Trophoblast cell (in vitro differentiated cells and primary cell): ENCODE measurements around the gene BMX.
A peak's percentile ranks its signal among the peaks of the same experiment; 100 is the strongest.

Experiments
- DNase-seq, 2 donors: peaks; one replicate each; pipeline ENCODE4 v3.0.0-alpha.2; 2016
- H2AFZ ChIP-seq: 2 replicates; pipeline ENCODE4 v1.6.1; 2013; ENCODE audit warnings: low read length, moderate library complexity, mild to moderate bottlenecking; ENCODE audit not compliant: insufficient read depth, poor library complexity
- H2AK5ac ChIP-seq: 2 replicates; pipeline ENCODE4 v1.6.1; 2013; ENCODE audit warnings: mild to moderate bottlenecking, low read length
- H2BK120ac ChIP-seq: 2 replicates; pipeline ENCODE4 v1.6.1; 2013; ENCODE audit warnings: low read length, mild to moderate bottlenecking, moderate library complexity; ENCODE audit not compliant: insufficient read depth, poor library complexity
- H2BK12ac ChIP-seq: 2 replicates; pipeline ENCODE4 v1.6.1; 2013; ENCODE audit warnings: mild to moderate bottlenecking, low read length, moderate library complexity
- H2BK5ac ChIP-seq: 2 replicates; pipeline ENCODE4 v1.6.1; 2013; ENCODE audit warnings: low read length, low read depth, moderate library complexity, mild to moderate bottlenecking; ENCODE audit not compliant: poor library complexity
- H3K14ac ChIP-seq: 2 replicates; pipeline ENCODE4 v1.6.1; 2013; ENCODE audit warnings: mild to moderate bottlenecking, low read length
- H3K18ac ChIP-seq: 2 replicates; pipeline ENCODE4 v1.6.1; 2013; ENCODE audit warnings: mild to moderate bottlenecking, low read length
- H3K23ac ChIP-seq: 2 replicates; pipeline ENCODE4 v1.6.1; 2013; ENCODE audit warnings: low read length
- H3K27ac ChIP-seq: 2 replicates; pipeline ENCODE4 v1.5.1; 2013; ENCODE audit warnings: low read depth, mild to moderate bottlenecking, inconsistent platforms, low read length, moderate library complexity
- H3K27me3 ChIP-seq: 2 replicates; pipeline ENCODE4 v1.6.1; 2013; ENCODE audit warnings: inconsistent platforms, mild to moderate bottlenecking, low read length, moderate library complexity; ENCODE audit not compliant: insufficient read depth
- H3K36me3 ChIP-seq, 2 experiments: 1 replicate in 1 of 2; 2 replicates in 1 of 2; pipeline ENCODE4 v1.6.1; 2013; ENCODE audit warnings: low read length in 2 of 2, mild to moderate bottlenecking in 2 of 2, moderate library complexity in 1 of 2; ENCODE audit not compliant: insufficient read depth in 2 of 2, control insufficient read depth in 1 of 2
- H3K4ac ChIP-seq: 2 replicates; pipeline ENCODE4 v1.6.1; 2013; ENCODE audit warnings: low read depth, mild to moderate bottlenecking, low read length, moderate library complexity
- H3K4me1 ChIP-seq, 2 experiments: 1 replicate in 1 of 2; 2 replicates in 1 of 2; pipeline ENCODE4 v1.6.1; 2013; ENCODE audit warnings: low read length in 2 of 2, mild to moderate bottlenecking in 2 of 2, moderate library complexity in 1 of 2; ENCODE audit not compliant: insufficient read depth in 2 of 2, control insufficient read depth in 1 of 2
- H3K4me2 ChIP-seq: 2 replicates; pipeline ENCODE4 v1.6.1; 2013; ENCODE audit warnings: inconsistent platforms, mild to moderate bottlenecking, low read length, moderate library complexity
- H3K4me3 ChIP-seq: 2 replicates; pipeline ENCODE4 v1.5.1; 2013; ENCODE audit warnings: mild to moderate bottlenecking, low read depth, low read length, inconsistent platforms
- H3K79me1 ChIP-seq: one replicate; pipeline ENCODE4 v1.6.1; 2013; ENCODE audit warnings: low read length
- H3K79me2 ChIP-seq: 2 replicates; pipeline ENCODE4 v1.6.1; 2013; ENCODE audit warnings: low read length, mild to moderate bottlenecking; ENCODE audit not compliant: control insufficient read depth, insufficient read depth, poor library complexity
- H3K9ac ChIP-seq: 2 replicates; pipeline ENCODE4 v1.6.1; 2013; ENCODE audit warnings: mild to moderate bottlenecking, low read length
- H3K9me3 ChIP-seq: 2 replicates; pipeline ENCODE4 v1.6.1; 2013; ENCODE audit warnings: low read depth, mild to moderate bottlenecking, control low read depth, inconsistent platforms, low read length; ENCODE audit not compliant: insufficient read depth
- H4K12ac ChIP-seq: 2 replicates; pipeline ENCODE4 v1.6.1; 2013; ENCODE audit warnings: low read depth, mild to moderate bottlenecking, low read length, moderate library complexity
- H4K8ac ChIP-seq: 2 replicates; pipeline ENCODE4 v1.6.1; 2013; ENCODE audit warnings: low read depth, mild to moderate bottlenecking, low read length, moderate library complexity
- H4K91ac ChIP-seq: one replicate; pipeline ENCODE4 v1.6.1; 2013; ENCODE audit warnings: low read depth, mild to moderate bottlenecking, low read length, moderate library complexity
- WGBS: extraction: QIAGEN DNeasy Blood & Tissue Kit; methylation state at CpG from one replicate; pipeline ENCODE4 v1.1.7; 2013; ENCODE audit warnings: missing lambda C conversion rate; ENCODE audit not compliant: insufficient read length, insufficient coverage; ENCODE audit errors: extremely low coverage; 5-methylcytosine and 5-hydroxymethylcytosine counted together

The BMX gene

DNA sequence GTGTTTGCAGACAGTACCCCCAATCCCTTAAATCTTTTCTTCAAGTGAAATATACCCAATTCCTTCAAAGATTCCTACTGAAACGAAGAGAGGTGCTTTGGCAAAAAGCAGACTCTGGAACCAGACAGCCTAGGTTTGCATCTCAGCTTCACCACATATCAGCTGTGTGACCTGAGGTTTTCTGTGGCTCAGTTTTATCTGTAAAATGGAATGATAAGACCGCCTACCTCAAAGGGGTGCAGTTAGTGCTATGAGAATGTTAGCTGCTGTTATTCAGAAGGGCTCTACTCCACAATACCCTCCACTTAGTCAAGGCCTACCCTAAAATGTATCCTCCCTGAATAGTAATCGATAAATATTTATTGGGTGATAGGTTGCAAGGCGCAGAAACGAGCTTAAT is 8.1 kb upstream of the BMX start:
- Histone ChIP-seq H3K4ac (no peak overlapping the region), H3K4me3 (no peak overlapping the region), H2BK12ac (no peak overlapping the region), H3K79me2 (no peaks in the 10 kb centered on the region), H2AFZ (no peak overlapping the region), H3K4me2 (peak overlapping the region; percentile 69), H3K14ac (no peak overlapping the region), H3K4me1 (no peaks in the 10 kb centered on the region), H3K9me3 (peaks cover 2% of the 10 kb centered on the region), H2BK120ac (no peak overlapping the region), H2BK5ac (no peak overlapping the region), H3K27me3 (no peaks in the 10 kb centered on the region), H3K9ac (no peak overlapping the region), H4K91ac (no peak overlapping the region), H3K18ac (no peak overlapping the region), H4K12ac (no peak overlapping the region), H2AK5ac (no peak overlapping the region), H3K36me3 (no peaks in the 10 kb centered on the region), H3K27ac (no peak overlapping the region), H3K23ac (no peak overlapping the region), H3K79me1 (peaks cover 3% of the 10 kb centered on the region), H4K8ac (no peak overlapping the region)
- DNase-seq = no peak
- WGBS = no CpG with 5 or more reads among the region's 5 CpGs

DNA sequence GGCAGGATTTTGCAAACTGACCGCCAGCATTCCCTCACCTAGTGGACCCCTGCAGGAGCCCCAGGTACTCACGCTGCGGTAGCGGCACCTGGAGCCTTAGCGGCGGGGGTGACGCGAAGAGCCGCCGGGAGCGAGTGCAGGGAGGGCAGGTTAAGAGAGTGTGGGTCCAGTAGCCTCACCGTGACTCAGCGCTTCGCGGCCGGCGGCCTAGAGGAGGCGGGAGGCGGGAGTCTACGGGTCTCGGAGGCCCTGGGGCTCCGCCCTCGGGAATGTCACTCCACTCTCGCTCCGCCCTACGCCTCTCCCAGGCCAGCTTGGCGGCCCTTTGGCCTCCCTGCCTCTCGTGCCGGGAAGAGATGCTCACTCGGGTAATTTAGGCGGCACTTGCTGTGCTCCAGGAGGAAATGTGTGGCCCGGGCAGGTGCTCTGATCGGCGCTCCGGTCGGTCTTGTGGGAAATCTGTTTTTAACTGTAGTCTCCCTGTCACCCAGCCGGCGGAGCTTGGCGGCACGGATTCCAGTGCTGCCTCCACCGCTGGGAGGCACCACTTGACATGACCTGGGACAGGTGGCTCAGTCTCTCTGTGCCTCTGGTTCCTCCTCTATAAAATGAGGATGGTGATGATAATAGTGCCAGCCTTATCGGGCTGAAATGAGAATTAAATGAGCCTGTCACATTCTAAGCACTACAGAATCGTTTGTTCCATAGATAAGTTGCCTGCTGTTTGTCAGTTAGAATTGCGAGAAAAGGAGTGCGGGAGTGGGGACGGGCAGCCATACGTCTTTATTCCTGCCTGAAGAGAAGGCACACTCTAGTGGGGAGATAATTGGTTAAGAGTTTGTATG is 7.3 kb upstream of the BMX start, which contains the start of gene PIR:
Gene PIR, minus strand, starts transcription at position 216 of the 845 bp plus-strand sequence. CDS start 2,076 bp downstream, outside the sequence.
- H3K18ac ChIP-seq = no peak within 1 kb of the TSS
- no peak within 1 kb of the TSS for H3K23ac ChIP-seq
- no peaks in the 10 kb centered on the region for H3K27me3 ChIP-seq
- no peak within 1 kb of the TSS for H3K27ac ChIP-seq
- no peak within 1 kb of the TSS for H2AK5ac ChIP-seq
- peak within 1 kb of the TSS; percentile 59 for H2BK12ac ChIP-seq
- H4K8ac ChIP-seq = peak within 1 kb of the TSS; percentile 75
- peak within 1 kb of the TSS; percentile 81 for H2AFZ ChIP-seq
- peak within 1 kb of the TSS; percentile 76 for H3K4me3 ChIP-seq
- H3K36me3 ChIP-seq = no peaks in the 10 kb centered on the region
- no peak within 1 kb of the TSS for H2BK5ac ChIP-seq
- H3K79me1 ChIP-seq = peaks cover 3% of the 10 kb centered on the region
- H4K12ac ChIP-seq = peak within 1 kb of the TSS; percentile 50
- peak within 1 kb of the TSS; percentile 69 for H3K4me2 ChIP-seq
- no peak within 1 kb of the TSS for H3K9ac ChIP-seq
- peak; percentile 77 to 82 for DNase-seq
- H3K79me2 ChIP-seq = no peaks in the 10 kb centered on the region
- no peak within 1 kb of the TSS for H2BK120ac ChIP-seq
- H3K14ac ChIP-seq = no peak within 1 kb of the TSS
- WGBS = no CpG with 5 or more reads among the region's 47 CpGs
- H4K91ac ChIP-seq = peak within 1 kb of the TSS; percentile 38
- H3K4me1 ChIP-seq = no peaks in the 10 kb centered on the region
- peaks cover 2% of the 10 kb centered on the region for H3K9me3 ChIP-seq
- no peak within 1 kb of the TSS for H3K4ac ChIP-seq

DNA sequence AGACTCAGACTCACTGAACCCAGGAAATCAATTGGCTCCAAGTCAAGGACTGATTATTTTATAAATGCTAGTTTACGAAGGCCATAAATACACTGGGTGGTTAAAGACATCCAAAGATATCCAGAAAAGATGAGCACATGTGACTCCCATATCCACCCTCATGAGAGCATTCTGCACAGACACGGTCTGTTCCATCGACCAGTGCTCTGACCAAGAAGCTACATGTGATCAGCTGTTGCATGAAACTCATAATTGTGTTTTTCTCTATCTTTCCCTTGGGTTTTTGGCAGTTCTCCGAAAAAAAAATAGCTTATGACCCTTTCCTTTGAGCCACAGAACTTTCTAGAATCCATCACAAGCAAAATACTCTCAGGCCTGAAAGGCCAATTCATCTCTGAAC is 4.8 kb upstream of the BMX start:
- H2AK5ac ChIP-seq = no peak overlapping the region
- H2BK12ac ChIP-seq = no peak overlapping the region
- H3K4me2 ChIP-seq = no peak overlapping the region
- no peak overlapping the region for H4K91ac ChIP-seq
- H4K12ac ChIP-seq = no peak overlapping the region
- no peaks in the 10 kb centered on the region for H3K36me3 ChIP-seq
- H3K79me2 ChIP-seq = no peaks in the 10 kb centered on the region
- H3K14ac ChIP-seq = no peak overlapping the region
- H2BK5ac ChIP-seq = no peak overlapping the region
- no peak overlapping the region for H3K23ac ChIP-seq
- no peak overlapping the region for H4K8ac ChIP-seq
- H3K4me1 ChIP-seq = no peaks in the 10 kb centered on the region
- H3K4me3 ChIP-seq = no peak overlapping the region
- no peak overlapping the region for H3K4ac ChIP-seq
- WGBS = no CpG with 5 or more reads among the region's 4 CpGs
- no peak overlapping the region for H3K9ac ChIP-seq
- H3K27me3 ChIP-seq = no peaks in the 10 kb centered on the region
- H3K9me3 ChIP-seq = no peaks in the 10 kb centered on the region
- H3K18ac ChIP-seq = no peak overlapping the region
- H2AFZ ChIP-seq = no peak overlapping the region
- H2BK120ac ChIP-seq = no peak overlapping the region
- DNase-seq = no peak
- no peak overlapping the region for H3K27ac ChIP-seq
- H3K79me1 ChIP-seq = peaks cover 3% of the 10 kb centered on the region

DNA sequence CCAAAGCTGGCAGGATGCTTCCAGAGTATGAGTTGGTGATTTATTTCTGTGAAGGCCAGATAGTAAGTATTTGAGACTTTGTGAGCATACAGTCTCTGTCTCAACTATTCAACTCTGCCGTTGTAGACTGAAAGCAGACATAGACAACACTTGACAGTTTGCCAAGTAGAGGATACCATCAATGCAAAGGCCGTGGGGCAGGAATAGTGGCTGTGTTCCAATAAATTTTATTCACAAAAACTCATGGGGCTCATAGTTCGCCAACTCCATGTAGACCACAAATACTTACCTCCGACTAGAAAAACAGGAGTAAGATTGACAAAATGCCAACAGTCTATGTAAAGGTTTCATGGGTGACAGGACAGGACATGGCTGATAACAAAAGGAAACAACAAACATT is 3.8 kb upstream of the BMX start:
- Histone ChIP-seq H2AFZ (no peak overlapping the region), H2BK120ac (no peak overlapping the region), H3K79me2 (no peaks in the 10 kb centered on the region), H3K27ac (no peak overlapping the region), H2BK12ac (no peak overlapping the region), H3K27me3 (no peaks in the 10 kb centered on the region), H3K4me1 (no peaks in the 10 kb centered on the region), H3K79me1 (peaks cover 3% of the 10 kb centered on the region), H3K36me3 (no peaks in the 10 kb centered on the region), H4K91ac (no peak overlapping the region), H3K9me3 (no peaks in the 10 kb centered on the region), H4K12ac (no peak overlapping the region), H4K8ac (no peak overlapping the region), H3K4me2 (no peak overlapping the region), H2BK5ac (no peak overlapping the region), H3K4me3 (no peak overlapping the region), H3K4ac (no peak overlapping the region), H3K14ac (no peak overlapping the region), H3K9ac (no peak overlapping the region), H2AK5ac (no peak overlapping the region), H3K18ac (no peak overlapping the region), H3K23ac (no peak overlapping the region)
- no peak for DNase-seq
- no CpG with 5 or more reads among the region's 4 CpGs for WGBS
